Neural cell (in vitro differentiated cells): ENCODE results near the gene MPP3. TPM values are rescaled to one million over a fixed set of nuclear protein-coding genes. Genes with fewer than 3 reads are reported as not detected.

ENCODE experiments used
- H2AFZ ChIP-seq: fragments of 200-600, 300-800 bp; sonication (generic), shearing (Covaris generic); 2 replicates; pipeline ENCODE4 v1.6.0; 2014; ENCODE audit warnings: low read depth, mild to moderate bottlenecking, antibody characterized with exemption, low read length, moderate library complexity
- H3F3A ChIP-seq: fragments of 200-600 bp; shearing (Covaris generic); 2 replicates; pipeline ENCODE4 v1.6.1; 2016; ENCODE audit warnings: mild to moderate bottlenecking, moderate library complexity, mixed read lengths, antibody characterized with exemption, low read length; ENCODE audit not compliant: insufficient read depth, poor library complexity, severe bottlenecking
- H3K27ac ChIP-seq: fragments of 200-600, 300-800 bp; sonication (generic), shearing (Covaris generic); 2 replicates; pipeline ENCODE4 v1.5.1; 2014; ENCODE audit warnings: mild to moderate bottlenecking, low read length, moderate library complexity
- H3K27me3 ChIP-seq: fragments of 300-800, 200-600 bp; sonication (generic), shearing (Covaris generic); 2 replicates; pipeline ENCODE4 v1.6.0; 2014; ENCODE audit warnings: mild to moderate bottlenecking, low read depth, low read length, moderate library complexity; ENCODE audit not compliant: insufficient read depth
- H3K36me3 ChIP-seq: fragments of 300-800, 200-600 bp; sonication (generic), shearing (Covaris generic); 2 replicates; pipeline ENCODE4 v1.5.1; 2014; ENCODE audit warnings: mild to moderate bottlenecking, antibody characterized with exemption, low read length, moderate library complexity; ENCODE audit not compliant: insufficient read depth
- H3K4me2 ChIP-seq: fragments of 300-800, 200-600 bp; sonication (generic), shearing (Covaris generic); 2 replicates; pipeline ENCODE4 v1.6.0; 2014; ENCODE audit warnings: mild to moderate bottlenecking, low read length
- H3K4me3 ChIP-seq: fragments of 300-800, 200-600 bp; sonication (generic), shearing (Covaris generic); 2 replicates; pipeline ENCODE4 v1.5.1; 2014; ENCODE audit warnings: mild to moderate bottlenecking, low read length, moderate library complexity
- H3K79me2 ChIP-seq: fragments of 200-600 bp; shearing (Covaris generic); replicated peaks from 2 replicates; pipeline ENCODE4 v1.6.0; 2014; ENCODE audit warnings: mild to moderate bottlenecking, low read length, moderate library complexity; ENCODE audit not compliant: insufficient read depth
- H3K9ac ChIP-seq: fragments of 300-800, 200-600 bp; sonication (generic), shearing (Covaris generic); 2 replicates; pipeline ENCODE4 v1.6.1; 2016; ENCODE audit warnings: mild to moderate bottlenecking, low read length, mixed read lengths
- H3K9me2 ChIP-seq: fragments of 200-600 bp; shearing (Covaris generic); 2 replicates; pipeline ENCODE4 v1.6.1; 2016; ENCODE audit warnings: mild to moderate bottlenecking, low read length, mixed read lengths; ENCODE audit not compliant: insufficient read depth
- H3K9me3 ChIP-seq: fragments of 200-600, 300-800 bp; sonication (generic), shearing (Covaris generic); 2 replicates; pipeline ENCODE4 v1.6.1; 2016; ENCODE audit warnings: mild to moderate bottlenecking, mixed run types, low read length, moderate library complexity, mixed read lengths
- H4K20me1 ChIP-seq: fragments of 200-600 bp; shearing (Covaris generic); 2 replicates; pipeline ENCODE4 v1.6.1; 2016; ENCODE audit warnings: mild to moderate bottlenecking, mixed run types; ENCODE audit not compliant: insufficient read depth
- CTCF ChIP-seq: fragments of 450-650 bp; IDR thresholded peaks from 2 replicates; pipeline ENCODE4 v1.5.1; 2014; ENCODE audit warnings: antibody characterized with exemption, mild to moderate bottlenecking, moderate library complexity; ENCODE audit not compliant: poor library complexity, severe bottlenecking
- EP300 ChIP-seq: fragments of 450-650 bp; conservative IDR thresholded peaks from 2 replicates; pipeline ENCODE4 v1.6.1; 2014; ENCODE audit warnings: antibody characterized with exemption, mild to moderate bottlenecking, moderate library complexity; ENCODE audit not compliant: poor library complexity, severe bottlenecking
- EZH2 ChIP-seq: fragments of 200-600, 300-800 bp; shearing (Covaris generic), sonication (generic); IDR thresholded peaks from 2 replicates; pipeline ENCODE4 v1.6.1; 2014; ENCODE audit warnings: antibody characterized with exemption, low read length, borderline replicate concordance, mild to moderate bottlenecking; ENCODE audit not compliant: insufficient read depth, poor library complexity, severe bottlenecking
- MXI1 ChIP-seq: fragments of 450-650 bp; conservative IDR thresholded peaks from 2 replicates; pipeline ENCODE4 v1.6.1; 2014; ENCODE audit warnings: antibody characterized with exemption, mild to moderate bottlenecking; ENCODE audit not compliant: poor library complexity, severe bottlenecking
- POLR2AphosphoS5 ChIP-seq: IDR thresholded peaks from 2 replicates; pipeline ENCODE4 v1.6.1; 2012
- RAD21 ChIP-seq: fragments of 450-650 bp; conservative IDR thresholded peaks from 2 replicates; pipeline ENCODE4 v1.6.1; 2014; ENCODE audit warnings: antibody characterized with exemption, mild to moderate bottlenecking, moderate library complexity
- REST ChIP-seq: IDR thresholded peaks from 2 replicates; pipeline ENCODE4 v1.6.1; 2012; ENCODE audit warnings: borderline replicate concordance
- SMC3 ChIP-seq: fragments of 450-650 bp; conservative IDR thresholded peaks from 2 replicates; pipeline ENCODE4 v1.6.1; 2014; ENCODE audit warnings: antibody characterized with exemption, mild to moderate bottlenecking, moderate library complexity; ENCODE audit not compliant: poor library complexity
- TAF1 ChIP-seq: IDR thresholded peaks from 2 replicates; pipeline ENCODE4 v1.6.1; 2012; ENCODE audit warnings: low read depth
- polyA plus RNA-seq: library from polyadenylated mRNA; depleted of rRNA; stranded (reverse); fragments of >200 nt; gene quantifications from 2 replicates; pipeline ENCODE4 v1.2.3, GENCODE V29; 2014

Gene MPP3
- polyA plus RNA-seq, 1 donor from 2014 or later: 48.1 TPM

- no peak overlapping the region for H3K4me2 ChIP-seq
- no peak overlapping the region for H3K9ac ChIP-seq
- H3F3A ChIP-seq: no peaks in the 10 kb centered on the region
- H3K36me3 ChIP-seq: no peaks in the 10 kb centered on the region
- H3K27me3 ChIP-seq: no peaks in the 10 kb centered on the region
- no peak overlapping the region for H3K27ac ChIP-seq
- H3K79me2 ChIP-seq: no peaks in the 10 kb centered on the region
- H3K9me3 ChIP-seq: no peaks in the 10 kb centered on the region
- no peaks in the 10 kb centered on the region for H3K9me2 ChIP-seq
- H4K20me1 ChIP-seq: no peaks in the 10 kb centered on the region
- no peak overlapping the region for H3K4me3 ChIP-seq
- no peak overlapping the region for H2AFZ ChIP-seq
- TF ChIP-seq CTCF (no peak), MXI1 (no peak), EZH2 (no peak), RAD21 (no peak), POLR2AphosphoS5 (no peak), SMC3 (no peak), REST (no peak), EP300 (no peak), TAF1 (no peak)
These were observed 16.2 kb upstream of the MPP3 start for GRCh38 chr17:43849116-43849515.

- Histone ChIP-seq H3K27ac (no peak overlapping the region), H3K9me3 (no peaks in the 10 kb centered on the region), H3K79me2 (no peaks in the 10 kb centered on the region), H3F3A (no peaks in the 10 kb centered on the region), H3K4me2 (no peak overlapping the region), H3K4me3 (no peak overlapping the region), H3K27me3 (no peaks in the 10 kb centered on the region), H3K9me2 (no peaks in the 10 kb centered on the region), H4K20me1 (no peaks in the 10 kb centered on the region), H3K9ac (no peak overlapping the region), H2AFZ (no peak overlapping the region), H3K36me3 (no peaks in the 10 kb centered on the region)
- TF ChIP-seq TAF1 (no peak), POLR2AphosphoS5 (no peak), EZH2 (no peak), REST (no peak), RAD21 (no peak), MXI1 (no peak), EP300 (no peak), CTCF (no peak), SMC3 (no peak)
These were observed 15.7 kb upstream of the MPP3 start for GRCh38 chr17:43848601-43849000.
